ENCODE data around the gene PUSL1. TPM values are rescaled to one million over a fixed set of nuclear protein-coding genes. Genes with fewer than 3 reads are reported as not detected.

The PUSL1 gene
- total and polyA plus RNA-seq, 2 of the 4 experiments (the other 2 are of a cell fraction) = 10.9 to 33.0 TPM

DNA sequence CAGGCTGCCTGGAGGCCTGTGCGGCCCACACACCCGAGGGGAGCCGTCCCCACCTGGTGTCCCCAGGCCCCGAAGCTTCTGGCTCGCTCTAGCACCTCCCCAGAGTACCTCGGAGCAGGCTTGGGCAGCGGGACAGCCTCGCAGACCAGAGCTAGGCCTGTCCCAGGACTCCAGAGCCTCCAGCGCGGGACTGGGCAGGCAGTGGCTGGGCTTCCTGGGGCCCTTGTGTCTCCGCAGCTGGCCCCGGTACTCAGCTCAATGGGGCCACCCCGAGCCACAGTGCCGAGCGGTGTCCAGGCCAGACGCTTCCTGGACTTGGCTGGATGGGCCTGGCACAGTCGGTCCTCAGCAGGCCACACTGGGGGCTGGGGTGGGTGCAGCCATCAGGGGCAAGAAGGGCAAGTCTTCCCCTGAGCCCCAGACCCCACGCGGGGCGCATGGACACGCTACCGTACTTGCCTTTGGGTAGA lies 23.3 kb upstream of the PUSL1 start:
- WGBS, 2 experiments (ENCODE audit: extremely low coverage in 2 of 2, insufficient read length in 1 of 2) = 95% methylated on average over 13 of the region's 22 CpGs; no CpG with 5 or more reads in 1 of the 2 experiments

More for the DNA sequence above, 23.3 kb upstream of the PUSL1 start:
- BruUV-seq (replicated peaks) = no TSS peak
- no peak overlapping the region for H4K91ac ChIP-seq (ENCODE audit: insufficient read depth, low read depth, low read length)
- no peak overlapping the region for H2BK15ac ChIP-seq (ENCODE audit: low read depth, low read length)
- no peaks in the 10 kb centered on the region for H3K27me3 ChIP-seq (ENCODE audit: control insufficient read depth, insufficient read depth, low read length)
- H2AFZ ChIP-seq (replicated peaks; ENCODE audit: low read length, poor library complexity) = no peak overlapping the region
- H3K14ac ChIP-seq (replicated peaks; ENCODE audit: low read depth, low read length) = no peak overlapping the region
- no peak for TF ChIP-seq ELK1 (IDR thresholded peaks at IDR 0.05; ENCODE audit: borderline replicate concordance, low read depth, low read length)
- no peak for TF ChIP-seq MXI1 (IDR thresholded peaks at IDR 0.05; ENCODE audit: borderline replicate concordance, low read depth, low read length)
- TF ChIP-seq BHLHE40 (IDR thresholded peaks at IDR 0.05; ENCODE audit: low read depth, low read length) = no peak
- no peak for TF ChIP-seq MAFK (IDR thresholded peaks at IDR 0.05; ENCODE audit: low read depth, low read length)
- H2AK5ac ChIP-seq (ENCODE audit: low read depth, low read length) = no peak overlapping the region; the same call in 1 of the 2 replicates
- no peaks in the 10 kb centered on the region for H3K9me3 ChIP-seq (ENCODE audit: control insufficient read depth, insufficient read depth, low read length)
- ATAC-seq (ENCODE audit: low read depth) (no peak), DNase-seq (no peak)
- H2AK9ac ChIP-seq (replicated peaks; ENCODE audit: low read depth, low read length, poor library complexity) = no peak overlapping the region
- intact Hi-C loops (cut with micrococcal nuclease) = no loop called here
- peaks cover 6% of the 10 kb centered on the region; the same call in 1 of the 2 replicates for H3K4me1 ChIP-seq (ENCODE audit: control insufficient read depth, insufficient read depth, low read length)
- H4K5ac ChIP-seq (ENCODE audit: low read depth, low read length) = no peak overlapping the region
- no peak overlapping the region for H3K18ac ChIP-seq (ENCODE audit: low read depth, low read length)
- H3K9ac ChIP-seq (ENCODE audit: low read depth, low read length) = no peak overlapping the region
- no peak overlapping the region for H3K4me2 ChIP-seq (ENCODE audit: low read depth, low read length)
- dilution Hi-C loops (cut with HindIII; ENCODE audit: low sequenced_read_pairs, unreplicated experiment) = no loop called here
- no peak overlapping the region for H4K8ac ChIP-seq (ENCODE audit: low read depth in 2 of 2, low read length in 2 of 2)
- H2BK120ac ChIP-seq (ENCODE audit: low read depth, low read length) = no peak overlapping the region
- no peaks in the 10 kb centered on the region for H3K79me1 ChIP-seq (ENCODE audit: low read depth in 1 of 2, low read length in 2 of 2)
- no peaks in the 10 kb centered on the region; the same call in 1 of the 2 replicates for H4K20me1 ChIP-seq (ENCODE audit: insufficient read depth, low read length)
- no peak overlapping the region for H2BK20ac ChIP-seq (ENCODE audit: low read depth, low read length)
- no peaks in the 10 kb centered on the region for H3K36me3 ChIP-seq (ENCODE audit: control insufficient read depth, insufficient read depth, low read length)
- no peak overlapping the region for H3K56ac ChIP-seq (ENCODE audit: extremely low read depth, insufficient read depth, low read length)
- ChIA-PET CTCF (no interaction called here), POLR2A (ENCODE audit: unreplicated experiment) (no interaction called here)
- H2BK5ac ChIP-seq (ENCODE audit: low read depth, low read length, poor library complexity, severe bottlenecking) = no peak overlapping the region
- in situ Hi-C loops (cut with MboI; ENCODE audit: low sequenced_read_pairs) = no loop called here
- no peak overlapping the region for H3K23ac ChIP-seq (ENCODE audit: low read depth, low read length)
- H3K4ac ChIP-seq (ENCODE audit: low read depth, low read length) = no peak overlapping the region
- H3K27ac ChIP-seq (ENCODE audit: insufficient read depth, low read length) = no peak overlapping the region
- peaks cover 4% of the 10 kb centered on the region; the same call in 1 of the 2 replicates for H3K9me1 ChIP-seq (ENCODE audit: insufficient read depth, low read length)
- H3K4me3 ChIP-seq (ENCODE audit: insufficient read depth, low read depth, low read length) = no peak overlapping the region
